DOHH2 (cell line): ENCODE measurements around the gene TOMM40.
"Not testable (repeated sequence)": the region's sequence is repeated elsewhere in the genome, so short reads cannot be mapped to it uniquely, and the experiment has no call there.

Source experiments
- CTCF ChIP-seq: fragments of 200-600 bp; sonication (generic); IDR thresholded peaks from one replicate; pipeline ENCODE4 v1.5.1; 2014; ENCODE audit warnings: antibody characterized with exemption, mild to moderate bottlenecking, low read depth, low read length; ENCODE audit not compliant: poor library complexity, severe bottlenecking
- EZH2phosphoT487 ChIP-seq: fragments of 200-600 bp; sonication (generic); IDR thresholded peaks from 2 replicates; pipeline ENCODE4 v1.6.1; 2017; ENCODE audit warnings: borderline replicate concordance, mild to moderate bottlenecking, antibody characterized with exemption, low read length, moderate library complexity, mixed read lengths

- not testable (repeated sequence) for TF ChIP-seq CTCF, EZH2phosphoT487
Observed at GRCh38 chr19:44926245-44927077, 35.4 kb downstream of the TOMM40 start.
